CD4-positive, alpha-beta T cell treated with Interleukin-17A for 1 hour (primary cell): ENCODE results near the gene SAMD4A.

ENCODE experiments used
- DNase-seq: peaks from one replicate; pipeline ENCODE4 v3.0.0-alpha.2; 2020

SAMD4A gene

DNA sequence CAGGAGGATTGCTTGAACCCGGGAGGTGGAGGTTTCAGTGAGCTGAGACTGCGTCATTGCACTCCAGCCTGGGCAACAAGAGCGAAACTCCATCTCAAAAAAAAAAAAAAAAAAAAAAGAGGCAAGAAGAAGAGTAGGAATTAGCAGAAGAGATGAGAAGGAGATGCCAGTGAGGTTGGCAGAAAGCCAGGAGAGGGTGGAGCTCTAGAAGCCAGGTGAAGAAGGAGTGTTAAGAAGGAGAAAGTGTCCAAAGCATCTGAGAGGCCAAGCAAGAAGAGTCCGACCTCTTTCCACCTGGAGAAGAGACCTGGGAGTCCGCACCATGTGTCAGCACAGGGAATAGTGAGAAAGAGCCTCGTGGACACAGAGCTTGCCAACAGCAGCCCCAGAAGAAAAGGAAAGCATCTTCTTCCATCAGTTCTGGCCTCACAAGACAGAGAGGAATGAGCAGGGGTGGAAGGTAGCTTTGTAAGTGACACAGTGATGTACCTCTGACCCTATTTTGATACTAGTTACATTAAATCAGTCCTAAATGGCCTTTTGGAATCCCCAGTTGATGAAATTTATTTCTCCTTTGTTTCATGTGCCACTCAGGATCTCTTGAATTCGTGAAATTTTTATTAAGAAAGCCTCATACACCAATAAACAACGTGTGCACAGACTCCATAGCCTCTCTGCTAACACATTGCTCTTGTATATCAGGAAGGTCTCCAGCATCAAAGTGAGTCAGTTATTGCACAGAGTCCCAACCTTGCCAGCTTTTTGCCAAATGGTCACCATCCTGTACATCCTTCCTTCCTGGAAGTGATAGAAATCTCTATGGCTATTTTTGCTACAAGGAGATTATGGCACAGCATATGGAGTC lies 70.6 kb downstream of the SAMD4A start:
- DNase-seq, result no peak

DNA sequence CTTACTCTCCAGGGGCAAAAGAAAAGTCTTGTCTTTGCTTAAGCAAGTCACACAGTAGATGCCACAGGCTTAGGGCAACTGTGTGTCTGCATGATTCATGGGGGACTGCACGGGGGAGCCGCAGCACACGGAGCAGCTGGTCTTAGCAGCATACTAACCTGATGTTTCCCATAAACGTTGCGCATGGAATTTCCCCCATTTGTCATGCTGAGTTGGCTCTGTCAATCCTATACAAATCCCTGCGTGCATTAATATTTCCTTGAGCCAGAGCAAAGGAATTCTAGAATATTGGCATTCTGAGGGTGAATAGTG lies 71.2 kb downstream of the SAMD4A start:
- DNase-seq, result no peak

DNA sequence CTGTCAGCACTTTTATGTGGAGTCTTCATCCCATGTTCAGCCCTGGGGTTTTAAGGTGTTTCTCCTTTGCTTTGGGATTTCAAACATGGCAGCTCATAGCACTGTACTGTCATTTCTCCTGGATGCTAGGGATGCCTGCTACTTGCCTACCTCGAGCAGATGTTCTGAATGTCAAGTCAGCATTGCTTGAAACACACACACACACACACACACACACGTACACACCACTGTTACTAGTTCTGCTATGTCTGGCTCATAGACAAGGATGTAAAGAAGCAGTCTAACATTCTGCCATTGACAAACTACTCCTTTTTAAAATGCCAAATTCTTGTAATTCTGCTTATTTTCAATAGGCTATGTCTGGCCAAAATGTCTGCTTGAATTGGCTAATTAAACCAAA lies 72.7 kb downstream of the SAMD4A start:
- no peak for DNase-seq

DNA sequence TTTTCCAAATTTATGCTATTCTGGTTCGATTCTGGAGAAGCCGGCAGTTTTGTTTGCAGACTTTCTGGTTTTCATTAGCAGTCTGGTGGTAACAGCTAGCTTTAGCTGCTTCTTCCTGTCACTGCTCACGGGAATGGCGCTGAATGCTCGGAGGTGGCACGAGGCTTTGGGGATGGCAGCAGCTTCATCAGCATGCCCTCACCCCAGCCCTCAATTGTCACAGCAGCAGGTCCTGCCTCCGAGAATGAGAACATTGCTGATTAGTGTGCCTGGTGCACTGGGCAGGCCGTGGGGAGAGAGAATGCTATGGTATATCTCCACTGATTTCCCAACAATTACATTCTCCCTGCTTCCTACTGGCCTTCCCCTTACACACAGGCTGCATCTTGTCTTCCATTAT lies 73.6 kb downstream of the SAMD4A start:
- DNase-seq, result no peak

DNA sequence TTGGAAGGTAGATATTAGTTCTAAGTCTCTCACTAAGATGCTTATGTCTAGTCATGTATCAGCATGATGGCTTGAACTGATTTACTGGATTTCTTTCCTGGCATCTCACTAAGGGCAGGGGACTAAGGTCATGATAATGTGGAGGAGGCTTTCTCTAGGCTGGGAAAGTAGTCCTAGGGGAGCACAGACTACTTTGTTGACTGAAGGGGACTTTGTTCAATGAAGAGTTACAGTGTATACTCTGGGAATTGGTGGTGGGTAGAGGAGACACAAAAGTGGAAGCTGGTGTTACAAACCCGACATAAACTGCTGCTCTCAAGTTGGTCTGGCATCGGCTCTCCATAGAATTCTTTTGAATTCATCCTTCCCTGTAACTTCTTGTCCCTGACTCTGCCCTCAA lies 75.2 kb downstream of the SAMD4A start:
- DNase-seq, result no peak

DNA sequence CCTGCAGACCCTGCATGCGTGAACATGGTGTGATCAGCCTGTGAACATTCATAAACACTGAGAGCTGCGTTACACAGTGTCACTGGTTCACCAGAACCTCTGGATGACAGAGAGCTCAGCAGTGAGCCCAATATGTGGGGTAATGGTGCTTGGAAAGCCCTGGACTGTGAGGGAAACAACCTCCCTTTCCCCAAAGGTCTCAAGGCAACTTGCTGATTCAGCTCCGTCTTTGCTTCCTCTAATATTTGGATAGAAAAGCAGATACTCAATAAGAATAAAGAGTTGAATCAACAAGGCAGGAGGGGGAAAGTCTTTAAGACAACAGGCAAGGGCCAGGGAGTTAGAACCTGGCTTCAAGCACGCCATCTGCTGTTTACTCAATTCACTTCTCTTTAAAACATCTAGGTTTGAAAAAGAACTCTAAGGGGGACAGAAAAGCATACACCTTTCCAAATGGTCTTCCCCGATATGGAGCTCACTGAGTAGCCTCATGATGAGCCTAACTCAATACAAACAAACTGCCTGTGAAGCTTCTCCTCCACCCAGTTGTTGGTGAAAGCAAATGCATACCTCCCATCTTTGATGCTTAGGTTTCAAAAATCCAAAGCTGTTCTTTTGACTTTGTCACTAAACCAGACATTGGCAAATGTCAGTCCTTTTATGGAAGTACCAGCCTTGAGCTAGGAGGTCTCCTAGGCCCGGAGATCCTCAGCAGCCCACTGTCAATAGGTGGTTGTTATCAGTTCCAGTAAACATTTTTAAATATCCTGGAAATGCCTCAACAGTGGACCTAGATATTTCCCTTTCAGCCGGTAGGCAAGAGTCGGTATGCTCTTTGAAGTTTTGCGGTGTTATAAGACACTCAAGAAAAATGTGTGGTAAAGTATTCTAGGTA lies 76.1 kb downstream of the SAMD4A start:
- DNase-seq, result peak; percentile 48

DNA sequence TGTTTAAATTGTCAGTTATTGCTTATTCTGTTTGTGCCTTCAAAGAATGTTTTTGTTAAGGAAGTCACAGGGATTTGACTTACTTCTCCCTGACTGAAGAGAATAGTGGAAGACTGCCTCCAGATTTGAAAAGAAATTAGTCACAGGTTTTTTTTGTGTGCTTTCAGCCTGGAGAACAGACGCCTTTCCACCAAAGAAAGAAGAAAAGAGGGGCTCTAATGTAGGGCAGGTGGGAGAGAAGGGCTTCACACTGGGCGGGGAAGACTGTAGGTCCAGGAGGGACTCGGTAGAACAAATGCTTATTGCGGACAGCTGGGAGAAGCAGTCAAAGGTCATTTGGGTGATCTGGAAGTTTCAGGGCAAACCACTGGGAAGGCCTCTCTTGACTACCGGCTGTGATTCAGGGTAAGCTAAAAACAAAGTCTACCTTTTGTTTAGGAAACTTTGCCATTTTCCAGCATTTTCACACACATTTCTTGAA lies 76.8 kb downstream of the SAMD4A start:
- no peak for DNase-seq

DNA sequence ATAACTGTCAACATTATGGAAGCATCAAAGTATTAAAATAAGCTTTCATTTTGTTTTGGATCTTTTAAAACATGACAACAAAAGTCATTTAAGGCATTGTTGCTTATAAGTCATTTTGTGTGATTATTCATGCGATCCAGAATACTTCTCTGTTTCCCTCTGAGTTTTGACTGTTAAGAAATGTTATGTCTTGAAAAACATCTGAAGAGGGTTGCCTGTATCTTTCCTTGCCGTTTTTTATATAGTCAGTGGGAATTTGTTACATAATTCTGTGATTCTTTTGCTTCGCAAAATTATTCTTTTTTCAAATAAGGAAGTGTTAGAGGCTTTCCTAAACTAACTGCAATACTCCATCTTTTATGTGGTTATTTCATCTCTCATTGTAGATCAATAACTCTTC lies 78.7 kb downstream of the SAMD4A start:
- DNase-seq, result no peak

DNA sequence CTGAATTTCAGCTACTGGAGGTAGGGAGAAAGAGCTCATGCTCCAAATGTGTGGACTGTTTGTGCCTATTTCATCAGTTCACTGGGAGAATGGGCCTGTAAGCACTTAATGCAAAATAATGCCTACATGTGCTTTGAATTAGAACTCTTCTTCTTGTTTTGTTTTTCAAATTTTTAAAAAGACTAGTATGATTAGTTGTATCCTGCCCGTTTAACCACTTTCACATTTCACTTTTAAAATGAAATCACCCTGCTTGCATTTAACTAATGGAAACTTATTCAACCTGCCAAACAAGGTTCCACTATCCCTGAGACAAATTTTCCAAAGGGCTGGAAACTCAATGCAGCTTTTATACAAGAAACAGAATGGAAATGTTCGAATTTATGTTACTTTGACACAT lies 79.7 kb downstream of the SAMD4A start:
- no peak for DNase-seq

DNA sequence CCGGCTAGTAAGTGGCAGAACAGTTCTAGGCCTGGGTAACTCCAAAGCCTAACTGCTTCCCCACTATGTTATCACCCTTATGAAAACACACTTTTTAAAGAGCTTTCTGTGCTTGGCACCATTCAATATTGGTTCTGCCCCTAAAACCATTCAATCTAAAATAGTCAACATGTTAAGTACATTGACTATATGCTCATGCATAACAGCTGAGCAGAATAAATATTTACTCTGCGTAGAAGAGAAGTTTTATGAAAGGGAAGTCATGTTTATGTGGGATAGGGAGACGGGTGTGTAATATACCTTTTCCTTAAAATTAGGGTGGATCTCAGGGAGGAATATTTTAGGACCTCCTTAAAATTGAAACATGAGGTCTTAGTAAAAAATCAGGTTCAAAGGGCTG lies 80.5 kb downstream of the SAMD4A start:
- DNase-seq, result no peak

DNA sequence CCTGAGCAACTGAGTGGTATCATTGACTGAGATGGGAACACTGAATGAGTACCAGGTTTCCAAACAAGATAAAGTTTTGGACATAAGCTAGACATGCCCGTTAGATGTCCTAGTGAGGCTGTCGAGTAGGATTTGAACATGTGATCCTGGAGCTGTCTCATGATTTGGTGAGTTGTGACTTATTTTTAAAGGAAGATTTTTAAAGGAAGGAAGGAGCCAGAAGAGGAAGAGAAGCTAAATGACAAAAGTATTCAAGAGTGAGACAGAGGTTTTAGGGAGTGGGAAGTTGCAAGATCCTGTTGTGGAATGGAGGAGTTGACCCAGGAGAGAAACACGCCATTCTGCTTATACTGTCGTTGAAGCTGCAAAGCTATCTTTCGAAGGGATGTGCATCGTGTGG lies 82.1 kb downstream of the SAMD4A start:
- DNase-seq, result no peak

DNA sequence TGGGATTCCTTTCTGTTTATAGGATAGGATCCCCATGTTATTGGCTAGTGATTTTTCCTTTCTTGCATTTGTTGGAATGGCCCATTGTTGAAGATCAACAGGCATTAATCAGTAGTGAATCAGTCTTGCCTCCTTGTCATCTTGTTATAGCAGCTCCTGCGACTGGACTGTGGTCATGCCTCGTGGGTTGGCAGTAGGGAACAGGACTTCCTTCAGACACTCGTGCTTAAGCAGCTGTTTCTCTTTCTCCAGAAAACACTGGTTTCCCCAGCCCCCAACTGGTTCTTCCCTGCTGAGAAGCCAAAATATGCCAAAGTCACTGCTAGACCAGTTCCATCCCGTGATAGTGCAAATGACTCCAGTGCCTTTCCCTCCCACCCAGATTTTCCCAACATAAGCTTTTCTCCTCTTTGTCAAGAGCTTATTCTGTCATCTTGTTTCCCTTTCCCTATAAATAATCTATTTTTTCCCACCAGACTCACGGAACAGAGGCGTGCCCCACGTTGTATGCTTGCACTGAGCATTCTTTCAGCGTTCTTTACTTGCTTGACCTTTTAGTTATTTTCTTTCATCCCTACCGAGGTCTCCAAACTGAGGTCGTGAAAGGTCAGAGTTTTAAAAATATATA lies 83.5 kb downstream of the SAMD4A start:
- no peak for DNase-seq

DNA sequence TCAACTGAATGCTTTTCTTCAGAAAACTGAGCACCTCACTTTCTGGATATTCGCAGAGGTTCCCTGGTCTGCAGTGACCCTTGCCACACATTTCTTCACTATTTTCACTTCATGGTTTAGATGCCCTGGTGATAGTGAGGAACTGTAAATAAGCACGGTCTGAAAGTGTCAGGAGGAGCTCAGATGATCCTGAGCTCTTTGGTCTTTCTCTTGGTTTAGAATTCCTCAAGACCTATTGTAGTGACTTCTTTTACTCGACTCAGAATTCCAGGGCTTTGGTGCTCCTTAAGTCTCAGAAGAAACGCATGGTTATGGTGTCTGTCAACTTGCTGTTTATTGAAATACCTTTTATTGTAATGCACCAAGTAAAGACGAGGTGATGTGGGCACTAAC lies 84.0 kb downstream of the SAMD4A start:
- DNase-seq, result no peak

DNA sequence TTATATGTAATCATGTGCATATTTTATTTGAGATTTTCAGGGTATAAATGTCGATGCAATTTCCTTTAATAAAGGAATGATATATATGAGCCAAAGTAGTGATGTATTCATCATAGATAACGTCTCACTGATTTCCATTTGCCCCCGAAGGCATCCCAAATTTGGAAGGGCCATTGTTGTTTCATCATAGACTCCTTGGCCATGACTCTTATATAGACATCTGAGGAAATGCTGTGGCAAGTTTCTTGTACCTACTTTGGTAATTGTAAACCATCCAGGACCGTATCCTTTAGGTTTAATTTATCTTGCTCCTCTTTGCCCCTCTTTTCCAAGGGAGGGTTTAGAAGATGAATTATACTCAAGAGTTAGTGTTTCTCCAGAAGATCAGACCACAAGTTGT lies 84.7 kb downstream of the SAMD4A start:
- DNase-seq, result no peak

DNA sequence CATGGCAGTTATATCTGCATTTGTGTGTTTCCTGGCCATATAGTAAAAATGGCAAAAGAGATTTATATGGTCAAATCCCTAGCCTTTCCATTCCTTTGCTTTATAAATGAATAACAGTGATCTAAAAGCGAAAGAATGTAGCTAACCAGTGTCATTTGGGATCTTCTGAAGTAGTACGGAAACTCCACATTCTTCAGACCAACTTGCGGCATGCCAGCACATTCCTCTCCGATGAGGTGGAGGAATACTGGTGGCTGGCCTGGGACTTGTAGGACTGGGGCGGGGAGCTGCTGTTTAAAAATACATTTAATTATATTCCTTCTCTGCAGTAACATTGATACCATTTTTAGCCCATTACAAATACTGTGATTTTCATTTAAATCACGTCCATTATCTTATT lies 85.3 kb downstream of the SAMD4A start:
- no peak for DNase-seq

DNA sequence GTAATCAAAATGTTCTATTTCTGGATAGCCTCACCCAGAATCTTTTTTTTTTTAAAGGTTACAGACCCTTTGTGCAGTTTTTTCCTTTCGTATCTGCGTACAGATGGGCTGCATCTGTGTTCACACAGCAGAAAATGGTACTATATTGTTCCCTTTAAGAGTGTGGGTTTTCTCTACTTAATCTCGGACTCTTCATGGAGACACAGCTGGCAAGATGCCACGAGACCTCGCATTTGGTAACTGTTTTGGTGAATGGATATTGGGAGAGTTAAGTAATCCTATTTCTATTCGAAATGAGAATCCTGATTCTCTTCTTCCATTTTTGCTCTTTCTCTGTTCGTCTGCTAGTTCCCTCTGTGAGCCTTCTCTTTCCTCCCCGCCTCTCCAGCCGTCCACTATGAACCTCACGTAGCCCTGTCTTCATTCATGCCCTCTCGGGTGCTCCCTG lies 85.7 kb downstream of the SAMD4A start:
- DNase-seq, result no peak

DNA sequence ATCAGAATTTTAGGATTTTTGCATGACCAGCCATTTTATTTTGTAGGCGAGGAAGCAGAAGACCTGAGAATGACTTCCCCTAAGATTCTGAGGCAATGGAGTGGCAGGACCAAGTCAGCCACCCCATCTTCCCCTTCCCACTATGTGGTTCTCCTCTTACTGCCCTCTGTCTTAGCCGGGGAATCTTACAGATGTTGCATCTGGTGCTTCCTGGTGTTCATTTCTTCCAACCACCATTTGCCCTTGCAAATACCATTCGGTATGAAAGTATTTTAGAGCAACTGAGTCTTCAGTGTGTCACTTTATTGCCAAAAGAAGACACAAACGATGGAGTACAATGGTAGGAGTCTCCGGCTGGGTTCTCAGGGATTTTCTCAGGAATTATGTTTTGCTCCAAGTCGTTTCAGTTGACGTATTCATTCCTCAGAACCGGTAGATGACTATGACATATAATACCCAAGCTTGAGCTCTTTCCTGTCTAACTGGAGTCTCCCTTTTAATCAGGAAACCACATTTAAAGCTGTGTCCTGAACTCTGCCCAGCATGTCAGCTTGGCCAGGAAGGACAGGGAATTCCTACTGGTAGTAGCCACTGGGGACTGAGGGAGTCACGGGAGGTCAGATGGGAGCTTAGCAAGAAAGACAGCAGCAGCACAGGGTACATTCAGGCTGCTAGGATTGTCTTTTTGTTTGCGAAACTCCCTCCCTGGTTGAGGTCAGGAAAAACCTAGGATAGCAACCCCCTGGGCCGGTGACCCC lies 87.0 kb downstream of the SAMD4A start:
- no peak for DNase-seq

DNA sequence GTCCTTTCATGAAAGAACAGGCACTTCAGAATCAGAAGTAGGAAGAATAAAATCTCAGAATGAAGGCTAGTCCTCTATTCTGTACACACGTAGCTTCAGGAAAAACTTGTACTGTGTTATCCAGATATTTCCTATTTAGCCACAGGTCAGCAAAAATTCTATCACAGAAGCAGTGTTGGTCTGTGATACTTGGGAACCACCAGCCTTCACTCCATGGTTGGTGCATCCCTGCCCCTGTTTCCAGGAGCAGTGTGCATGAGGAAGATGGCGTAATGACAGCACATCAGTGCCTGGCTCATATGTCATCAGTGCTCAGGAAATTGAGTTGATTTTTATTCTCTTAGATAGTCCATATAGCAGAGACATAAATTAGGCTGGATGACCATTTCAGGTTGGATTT lies 87.7 kb downstream of the SAMD4A start:
- DNase-seq, result no peak

DNA sequence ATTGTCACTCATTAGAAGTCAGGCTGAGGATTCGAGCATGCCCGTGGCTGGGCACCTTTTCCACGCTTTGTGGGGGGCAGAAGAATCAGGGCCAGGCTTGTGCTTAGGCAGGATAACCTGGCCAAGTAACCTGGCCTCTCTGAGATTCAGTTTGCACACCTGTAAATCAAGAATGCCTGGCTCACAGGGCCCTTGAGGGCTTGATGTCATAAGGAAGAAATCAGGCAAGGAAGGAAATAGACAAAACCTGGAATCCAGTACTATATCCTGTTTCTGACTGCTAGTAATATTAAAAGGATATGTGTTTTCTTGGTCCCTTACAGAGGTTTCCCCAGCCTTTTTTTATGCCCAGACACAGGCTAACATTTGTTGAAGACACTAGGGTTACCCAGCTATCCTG lies 91.9 kb downstream of the SAMD4A start:
- DNase-seq, result no peak

DNA sequence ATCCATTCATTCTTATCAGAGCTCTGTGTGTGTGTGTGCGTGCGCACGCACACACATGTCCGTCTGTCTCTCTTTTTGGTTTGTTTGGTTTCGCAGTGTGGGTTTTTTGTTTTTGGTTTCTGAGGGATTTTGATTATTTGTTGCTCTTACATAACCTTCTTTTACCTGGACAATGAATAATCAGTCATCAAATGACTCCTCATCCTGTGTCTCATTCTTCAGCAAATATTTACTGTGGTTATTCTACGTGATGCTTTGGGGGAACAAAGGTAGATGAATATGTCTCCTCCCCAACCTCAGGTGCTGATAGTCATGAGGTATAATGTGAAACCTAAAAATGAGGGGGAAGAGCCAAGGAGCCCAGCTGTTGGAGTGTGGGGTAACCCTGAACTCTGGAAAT lies 92.4 kb downstream of the SAMD4A start:
- no peak for DNase-seq

DNA sequence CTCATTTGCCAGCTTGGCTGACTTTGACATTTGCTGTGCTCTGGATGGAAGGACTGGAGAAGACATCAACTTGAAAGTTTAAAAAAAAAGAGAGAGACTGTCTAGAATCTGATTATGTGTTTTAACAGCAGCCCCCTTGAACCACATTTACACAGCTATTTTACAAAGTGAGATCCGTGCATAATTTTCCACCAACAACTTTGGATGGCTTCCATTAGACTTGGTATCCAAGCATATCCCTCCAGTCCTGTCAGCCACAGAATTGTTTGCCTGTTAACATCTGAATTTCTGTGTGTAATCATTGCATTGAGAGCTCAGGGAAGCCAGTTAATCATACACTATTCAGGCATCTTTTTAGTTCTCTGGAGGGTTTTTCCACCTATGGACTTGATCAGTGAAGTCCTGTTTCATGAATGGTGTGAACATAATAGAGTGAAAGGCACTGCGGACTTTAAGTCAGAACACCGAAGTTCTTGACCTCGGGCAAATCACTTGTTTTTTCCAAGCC lies 93.7 kb downstream of the SAMD4A start:
- no peak for DNase-seq

DNA sequence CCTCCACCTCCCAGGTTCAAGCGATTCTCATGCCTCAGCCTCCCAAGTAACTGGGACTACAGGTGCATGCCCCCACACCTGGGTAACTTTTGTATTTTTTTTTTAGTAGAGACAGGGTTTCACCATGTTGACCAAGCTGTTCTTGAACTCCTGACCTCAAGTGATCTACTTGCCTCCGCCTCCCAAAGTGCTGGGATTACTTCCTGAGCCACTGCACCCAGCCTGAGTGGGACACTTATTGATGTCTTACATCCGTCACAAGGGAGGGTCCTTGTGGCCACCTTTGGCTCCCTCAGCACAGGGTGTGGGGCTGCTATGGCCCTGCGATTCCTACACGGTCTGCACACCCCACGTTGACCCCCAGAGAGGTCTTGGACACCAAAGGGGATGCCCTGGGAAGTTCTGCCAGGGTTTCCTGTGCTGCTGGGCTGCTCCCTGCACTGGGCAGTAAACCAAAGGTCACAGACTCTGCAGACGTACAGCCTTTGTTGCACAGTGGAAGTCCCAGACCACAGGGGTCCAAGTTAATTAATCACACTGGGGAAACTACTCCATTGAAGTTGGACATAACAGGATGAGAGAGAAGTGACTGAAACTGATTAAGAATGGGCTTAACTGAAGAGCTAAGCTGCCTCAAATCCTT lies 95.7 kb downstream of the SAMD4A start:
- DNase-seq, result no peak
